Measurements from ENCODE around the gene RIN1. TPM values are rescaled to one million over a fixed set of nuclear protein-coding genes. Genes with fewer than 3 reads are reported as not detected.

Gene RIN1
- total RNA-seq, 1 experiment from 2014 or later: 11.7 TPM

DNA sequence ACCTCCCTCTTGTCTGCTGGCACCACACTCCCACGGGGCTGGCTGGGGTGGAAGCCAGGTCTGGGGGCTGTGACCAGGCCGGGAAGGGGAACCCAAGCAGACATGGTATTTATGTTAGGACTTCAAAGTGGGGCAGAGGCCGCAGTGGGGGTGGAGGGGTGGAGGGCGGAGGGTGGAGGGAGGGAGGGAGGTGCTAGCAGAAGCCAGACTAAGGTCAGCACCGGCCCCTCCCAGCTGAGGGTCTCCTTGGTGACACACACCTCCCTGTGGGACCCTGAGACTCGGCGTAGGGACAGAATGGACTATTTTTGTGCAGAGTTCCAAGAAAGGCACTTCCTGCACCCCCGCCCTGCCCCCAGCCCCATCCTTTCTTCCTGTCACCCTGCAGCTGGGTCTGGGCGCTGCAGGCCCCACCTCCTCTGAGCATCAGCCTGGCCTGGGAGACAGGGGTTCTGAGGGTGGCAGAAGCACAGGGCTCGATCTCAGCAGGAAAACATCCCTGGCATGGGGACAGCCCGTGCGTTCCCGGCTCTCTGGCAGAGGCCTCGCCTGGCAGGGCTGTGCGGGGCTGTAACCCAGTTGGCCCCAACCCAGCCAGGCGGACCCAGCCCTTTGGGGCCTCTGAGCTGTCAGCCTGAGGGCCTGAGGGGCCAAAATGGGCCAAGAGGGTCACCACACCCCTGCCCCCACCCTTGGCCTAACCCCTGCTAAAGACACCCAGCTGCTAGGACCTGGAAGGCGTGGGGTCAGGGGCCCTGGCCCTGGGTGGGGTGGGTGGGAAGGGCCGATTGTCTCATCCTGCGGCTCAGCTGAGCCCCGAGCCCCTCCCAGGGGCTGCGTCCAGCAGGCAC, 9.7 kb downstream of the RIN1 start:
- Mint-ChIP-seq H3K27ac (ENCODE audit: unreplicated experiment) (no peak overlapping the region), H3K4me3 (ENCODE audit: unreplicated experiment) (no peak overlapping the region), H3K27me3 (ENCODE audit: insufficient read depth, unreplicated experiment) (no peaks in the 10 kb centered on the region), H3K9me3 (ENCODE audit: unreplicated experiment) (no peaks in the 10 kb centered on the region), H3K4me1 (ENCODE audit: low read depth, unreplicated experiment) (peaks cover 29% of the 10 kb centered on the region), H3K36me3 (ENCODE audit: insufficient read depth, unreplicated experiment) (no peaks in the 10 kb centered on the region)
- TF ChIP-seq, protein P1, sequence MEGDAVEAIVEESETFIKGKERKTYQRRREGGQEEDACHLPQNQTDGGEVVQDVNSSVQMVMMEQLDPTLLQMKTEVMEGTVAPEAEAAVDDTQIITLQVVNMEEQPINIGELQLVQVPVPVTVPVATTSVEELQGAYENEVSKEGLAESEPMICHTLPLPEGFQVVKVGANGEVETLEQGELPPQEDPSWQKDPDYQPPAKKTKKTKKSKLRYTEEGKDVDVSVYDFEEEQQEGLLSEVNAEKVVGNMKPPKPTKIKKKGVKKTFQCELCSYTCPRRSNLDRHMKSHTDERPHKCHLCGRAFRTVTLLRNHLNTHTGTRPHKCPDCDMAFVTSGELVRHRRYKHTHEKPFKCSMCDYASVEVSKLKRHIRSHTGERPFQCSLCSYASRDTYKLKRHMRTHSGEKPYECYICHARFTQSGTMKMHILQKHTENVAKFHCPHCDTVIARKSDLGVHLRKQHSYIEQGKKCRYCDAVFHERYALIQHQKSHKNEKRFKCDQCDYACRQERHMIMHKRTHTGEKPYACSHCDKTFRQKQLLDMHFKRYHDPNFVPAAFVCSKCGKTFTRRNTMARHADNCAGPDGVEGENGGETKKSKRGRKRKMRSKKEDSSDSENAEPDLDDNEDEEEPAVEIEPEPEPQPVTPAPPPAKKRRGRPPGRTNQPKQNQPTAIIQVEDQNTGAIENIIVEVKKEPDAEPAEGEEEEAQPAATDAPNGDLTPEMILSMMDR (IDR thresholded peaks at IDR 0.05; ENCODE audit: insufficient read depth in 1 of 2, low read depth in 1 of 2, low read length in 1 of 2, severe bottlenecking in 1 of 2, unreplicated experiment in 1 of 2): no peak
- intact Hi-C loops (cut with micrococcal nuclease; ENCODE audit: unreplicated experiment): no loop called here
- Histone ChIP-seq H3K4me3 (ENCODE audit: low read depth, low read length) (no peak overlapping the region), H3K4me1 (peaks cover 46% of the 10 kb centered on the region), H3K36me3 (ENCODE audit: control insufficient read depth, insufficient read depth, low read length) (no peaks in the 10 kb centered on the region), H3K27me3 (replicated peaks; ENCODE audit: control insufficient read depth, insufficient read depth, low read length) (no peaks in the 10 kb centered on the region), H3K9me3 (0 out of 2 replicates have a peak, but pooled peaks cover 4% of the 10 kb centered on the region)
- CTCF ChIA-PET: interaction anchor here (0.8 to 1.6 kb wide), 4 partner anchors 9 to 104 kb away, joined by 5 to 13 read pairs (median 8); partner anchors contain the start of gene RIN1
- no peak for DNase-seq
- BruUV-seq (replicated peaks): no TSS peak
- POLR2A ChIA-PET: interaction anchor here (0.6 kb wide), 1 partner anchor 184 kb away, joined by 3 read pairs; no protein-coding TSS in a partner anchor

DNA sequence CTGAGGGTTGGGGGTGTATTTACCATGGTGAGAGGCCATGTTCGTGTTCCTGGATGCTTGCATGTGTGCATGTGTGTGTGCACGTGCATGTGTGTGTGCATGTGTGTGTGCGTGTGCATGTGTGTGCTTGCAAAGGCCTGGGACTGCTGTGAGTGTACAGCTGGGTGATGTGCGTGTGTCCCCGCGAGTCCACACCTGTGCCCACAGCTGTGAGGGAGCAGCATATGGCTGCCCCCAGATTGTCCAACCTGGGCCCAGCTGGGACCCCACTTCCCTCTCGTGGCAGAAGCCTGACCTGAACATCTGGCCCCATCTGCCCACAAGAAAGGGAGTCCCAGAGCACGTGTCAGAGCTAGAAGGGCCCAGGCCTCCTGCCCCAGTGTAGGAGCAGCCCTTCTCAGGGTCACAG, 11.0 kb downstream of the RIN1 start:
- Histone ChIP-seq H3K27me3 (replicated peaks; ENCODE audit: control insufficient read depth, insufficient read depth, low read length) (no peaks in the 10 kb centered on the region), H3K4me1 (peaks cover 46% of the 10 kb centered on the region), H3K4me3 (ENCODE audit: low read depth, low read length) (no peak overlapping the region), H3K36me3 (ENCODE audit: control insufficient read depth, insufficient read depth, low read length) (no peaks in the 10 kb centered on the region), H3K9me3 (0 out of 2 replicates have a peak, but pooled peaks cover 5% of the 10 kb centered on the region)
- Mint-ChIP-seq H3K4me3 (ENCODE audit: unreplicated experiment) (no peak overlapping the region), H3K9me3 (ENCODE audit: unreplicated experiment) (no peaks in the 10 kb centered on the region), H3K36me3 (ENCODE audit: insufficient read depth, unreplicated experiment) (no peaks in the 10 kb centered on the region), H3K27ac (ENCODE audit: unreplicated experiment) (no peak overlapping the region), H3K27me3 (ENCODE audit: insufficient read depth, unreplicated experiment) (no peaks in the 10 kb centered on the region), H3K4me1 (ENCODE audit: low read depth, unreplicated experiment) (peaks cover 29% of the 10 kb centered on the region)
- CTCF ChIA-PET: interaction anchor here (0.6 to 1.9 kb wide), 2 partner anchors 11 to 926 kb away, joined by 6 to 7 read pairs; partner anchors contain the start of gene RIN1
- no peak for DNase-seq
- TF ChIP-seq, protein P1 (IDR thresholded peaks at IDR 0.05; ENCODE audit: insufficient read depth in 1 of 2, low read depth in 1 of 2, low read length in 1 of 2, severe bottlenecking in 1 of 2, unreplicated experiment in 1 of 2): no peak
- no TSS peak for BruUV-seq (replicated peaks)
- intact Hi-C loops (cut with micrococcal nuclease; ENCODE audit: unreplicated experiment): no loop called here
- POLR2A ChIA-PET: no interaction called here

GRCh38 chr11:66324664-66325063, 11.6 kb downstream of the RIN1 start:
- Mint-ChIP-seq H3K4me1 (ENCODE audit: low read depth, unreplicated experiment) (peaks cover 29% of the 10 kb centered on the region), H3K9me3 (ENCODE audit: unreplicated experiment) (peaks cover 3% of the 10 kb centered on the region), H3K27me3 (ENCODE audit: insufficient read depth, unreplicated experiment) (no peaks in the 10 kb centered on the region), H3K4me3 (ENCODE audit: unreplicated experiment) (no peak overlapping the region), H3K27ac (ENCODE audit: unreplicated experiment) (no peak overlapping the region), H3K36me3 (ENCODE audit: insufficient read depth, unreplicated experiment) (no peaks in the 10 kb centered on the region)
- BruUV-seq (replicated peaks): no TSS peak
- H3K4me1 ChIP-seq: peaks cover 46% of the 10 kb centered on the region
- H3K36me3 ChIP-seq (ENCODE audit: control insufficient read depth, insufficient read depth, low read length): no peaks in the 10 kb centered on the region
- TF ChIP-seq, protein P1 (IDR thresholded peaks at IDR 0.05; ENCODE audit: insufficient read depth in 1 of 2, low read depth in 1 of 2, low read length in 1 of 2, severe bottlenecking in 1 of 2, unreplicated experiment in 1 of 2): no peak
- ChIA-PET POLR2A (no interaction called here), CTCF (interaction anchor here (0.7 to 1.9 kb wide), 2 partner anchors 12 kb away, joined by 4 to 6 read pairs; partner anchors contain the start of gene RIN1)
- no peaks in the 10 kb centered on the region for H3K27me3 ChIP-seq (replicated peaks; ENCODE audit: control insufficient read depth, insufficient read depth, low read length)
- no peak for DNase-seq
- H3K4me3 ChIP-seq (ENCODE audit: low read depth, low read length): no peak overlapping the region
- peaks cover 9% of the 10 kb centered on the region; the same call in 1 of the 2 replicates for H3K9me3 ChIP-seq
- intact Hi-C loops (cut with micrococcal nuclease; ENCODE audit: unreplicated experiment): no loop called here

Data from Caco-2 (cell line).